Neuron (in vitro differentiated cells): Measurements from ENCODE around the gene NTSR1.

Source experiments
- H2AFZ ChIP-seq: one replicate; pipeline ENCODE4 v1.6.1; 2013; ENCODE audit warnings: low read depth, mild to moderate bottlenecking, inconsistent platforms, low read length, moderate library complexity
- H3K27me3 ChIP-seq: one replicate; pipeline ENCODE4 v1.6.1; 2013; ENCODE audit warnings: low read length; ENCODE audit not compliant: insufficient read depth
- H3K36me3 ChIP-seq: one replicate; pipeline ENCODE4 v1.6.1; 2013; ENCODE audit warnings: low read length; ENCODE audit not compliant: insufficient read depth
- H3K4me1 ChIP-seq: one replicate; pipeline ENCODE4 v1.6.1; 2013; ENCODE audit warnings: low read length; ENCODE audit not compliant: insufficient read depth
- H3K4me3 ChIP-seq: 2 replicates; pipeline ENCODE4 v1.5.1; 2013; ENCODE audit warnings: mild to moderate bottlenecking, low read length, moderate library complexity
- H3K9me3 ChIP-seq: one replicate; pipeline ENCODE4 v1.6.1; 2013; ENCODE audit warnings: low read length

Gene NTSR1

DNA sequence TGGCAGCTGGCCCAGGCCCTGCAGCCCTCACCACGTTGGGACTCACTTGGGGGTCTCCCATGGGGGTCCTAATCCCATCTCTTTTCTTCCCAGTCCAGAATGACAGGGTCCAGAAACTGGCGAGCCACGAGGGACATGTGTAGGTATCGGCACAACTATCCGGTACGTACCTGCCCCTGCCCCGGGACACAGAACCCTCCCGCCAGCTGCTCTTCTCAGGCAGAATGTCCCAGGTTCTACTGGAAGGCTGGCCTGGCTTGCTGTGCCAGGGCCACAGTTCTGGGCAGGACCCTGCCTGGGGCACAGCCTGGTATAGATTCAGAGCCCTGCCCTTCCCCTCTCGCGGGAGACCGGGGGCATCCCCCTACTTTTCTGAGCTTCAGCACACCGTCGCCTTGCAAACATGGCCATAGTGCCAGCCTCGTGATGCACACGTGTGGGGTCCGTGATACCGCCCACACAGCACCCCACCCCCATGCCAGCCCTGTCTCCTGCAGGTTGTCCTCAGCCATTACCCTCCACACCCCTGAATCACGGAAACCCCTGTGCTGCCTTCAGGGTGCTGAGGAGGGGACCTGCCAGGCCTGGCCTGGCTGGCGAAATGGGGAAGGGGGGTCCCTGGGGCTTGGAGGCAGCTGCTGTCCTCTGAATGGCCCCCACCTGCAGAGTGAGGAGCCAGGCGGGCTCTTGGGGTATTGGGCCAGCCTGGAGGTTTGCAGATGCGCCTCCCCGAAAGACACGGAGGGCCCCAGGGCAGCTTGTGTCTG is 99.0 kb downstream of the NTSR1 start:
- peaks cover 15% of the 10 kb centered on the region for H3K4me1 ChIP-seq
- no peak overlapping the region for H3K4me3 ChIP-seq
- H3K36me3 ChIP-seq: peaks cover 30% of the 10 kb centered on the region
- no peaks in the 10 kb centered on the region for H3K27me3 ChIP-seq
- no peaks in the 10 kb centered on the region for H3K9me3 ChIP-seq
- H2AFZ ChIP-seq: no peak overlapping the region

DNA sequence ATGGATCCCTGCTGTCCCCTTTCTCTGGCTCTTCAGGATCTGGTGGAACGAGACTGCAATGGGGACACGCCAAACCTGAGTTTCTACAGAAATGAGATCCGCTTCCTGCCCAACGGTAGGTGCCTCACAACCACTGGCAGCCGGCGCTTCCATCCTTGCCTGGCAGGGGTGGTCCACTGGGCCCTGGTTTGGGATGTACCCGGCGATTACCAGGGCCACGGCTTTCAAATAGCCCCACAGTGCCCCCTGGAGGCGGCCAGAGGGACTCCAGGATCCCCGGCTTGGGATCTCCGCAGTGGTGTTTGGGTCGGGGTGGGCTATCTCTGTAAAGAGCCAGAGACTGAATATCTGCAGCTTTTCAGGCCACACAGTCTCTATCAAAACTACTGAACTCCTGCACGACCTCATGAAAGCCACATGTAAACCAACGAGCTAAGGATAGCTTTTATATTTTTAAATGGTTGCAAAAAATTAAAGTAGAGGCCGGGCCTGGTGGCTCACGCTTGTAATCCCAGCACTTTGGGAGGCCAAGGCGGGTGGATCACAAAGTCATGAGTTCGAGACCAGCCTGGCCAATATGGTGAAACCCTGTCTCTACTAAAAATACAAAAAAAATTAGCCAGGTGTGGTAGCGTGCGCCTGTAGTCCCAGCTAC is 99.7 kb downstream of the NTSR1 start:
- Histone ChIP-seq H3K4me1 (peaks cover 15% of the 10 kb centered on the region), H2AFZ (no peak overlapping the region), H3K36me3 (peaks cover 30% of the 10 kb centered on the region), H3K4me3 (no peak overlapping the region), H3K9me3 (no peaks in the 10 kb centered on the region), H3K27me3 (no peaks in the 10 kb centered on the region)

DNA sequence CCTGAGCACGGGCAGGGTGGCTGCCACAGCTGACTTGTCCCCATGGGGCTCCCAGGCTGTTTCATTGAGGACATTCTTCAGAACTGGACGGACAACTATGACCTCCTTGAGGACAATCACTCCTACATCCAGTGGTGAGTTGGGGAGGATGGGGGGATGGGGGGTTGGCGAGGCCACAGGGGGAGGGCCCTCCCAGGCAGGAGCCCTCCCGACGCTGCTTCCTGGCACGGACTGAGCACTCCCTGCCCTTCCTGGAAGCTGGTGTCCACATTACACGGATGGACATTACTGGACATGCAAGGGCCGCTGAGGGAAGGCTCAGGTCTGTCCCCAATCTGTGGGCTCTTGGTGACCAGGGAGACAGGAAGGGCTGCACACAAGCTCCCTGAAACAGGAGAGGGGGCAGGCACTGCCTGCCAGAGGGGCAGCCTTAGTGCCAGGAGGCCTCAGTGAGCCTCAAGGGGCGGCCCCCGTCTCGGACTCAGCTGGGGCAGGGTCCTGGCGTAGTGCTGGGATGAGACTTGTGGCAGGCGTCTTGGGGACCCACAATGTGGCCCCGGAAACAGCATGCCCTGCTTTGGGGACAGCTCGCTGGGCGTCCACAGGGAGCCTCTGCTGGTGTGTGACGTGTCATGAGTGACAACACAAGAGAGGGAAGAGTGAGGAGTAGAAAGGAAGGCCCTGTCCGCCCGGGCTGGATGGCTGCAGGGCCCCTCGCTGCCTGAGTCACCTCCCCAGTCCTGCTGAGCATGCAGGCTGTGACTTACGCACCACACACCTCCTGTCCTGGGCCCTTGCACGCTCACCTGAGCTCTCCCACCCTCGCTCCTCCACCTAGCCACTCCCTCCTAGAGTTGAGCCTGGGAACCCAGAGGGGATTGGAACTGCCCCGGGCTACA is 101.1 kb downstream of the NTSR1 start:
- H2AFZ ChIP-seq: no peak overlapping the region
- no peak overlapping the region for H3K4me3 ChIP-seq
- H3K36me3 ChIP-seq: peaks cover 30% of the 10 kb centered on the region
- H3K27me3 ChIP-seq: no peaks in the 10 kb centered on the region
- H3K4me1 ChIP-seq: peaks cover 15% of the 10 kb centered on the region
- no peaks in the 10 kb centered on the region for H3K9me3 ChIP-seq

DNA sequence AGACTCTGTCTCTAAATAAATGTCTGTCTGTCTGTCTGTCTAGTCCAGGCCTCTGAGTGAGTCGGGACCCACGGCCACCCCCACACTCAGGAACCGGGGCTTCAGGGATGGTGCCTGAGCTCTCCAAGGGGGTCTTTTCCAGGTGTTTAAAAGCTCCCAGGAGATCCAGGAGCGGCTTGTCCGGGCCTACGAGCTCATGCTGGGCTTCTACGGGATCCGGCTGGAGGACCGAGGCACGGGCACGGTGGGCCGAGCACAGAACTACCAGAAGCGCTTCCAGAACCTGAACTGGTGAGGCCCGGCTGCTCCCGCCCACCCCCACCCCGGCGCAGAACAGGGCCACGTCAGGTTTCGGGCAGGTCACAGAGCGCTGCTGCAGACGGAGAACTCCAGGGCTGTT is 102.7 kb downstream of the NTSR1 start:
- H3K4me3 ChIP-seq: no peak overlapping the region
- H3K27me3 ChIP-seq: peaks cover 14% of the 10 kb centered on the region
- peaks cover 30% of the 10 kb centered on the region for H3K36me3 ChIP-seq
- H3K9me3 ChIP-seq: no peaks in the 10 kb centered on the region
- H3K4me1 ChIP-seq: peaks cover 12% of the 10 kb centered on the region
- H2AFZ ChIP-seq: no peak overlapping the region

DNA sequence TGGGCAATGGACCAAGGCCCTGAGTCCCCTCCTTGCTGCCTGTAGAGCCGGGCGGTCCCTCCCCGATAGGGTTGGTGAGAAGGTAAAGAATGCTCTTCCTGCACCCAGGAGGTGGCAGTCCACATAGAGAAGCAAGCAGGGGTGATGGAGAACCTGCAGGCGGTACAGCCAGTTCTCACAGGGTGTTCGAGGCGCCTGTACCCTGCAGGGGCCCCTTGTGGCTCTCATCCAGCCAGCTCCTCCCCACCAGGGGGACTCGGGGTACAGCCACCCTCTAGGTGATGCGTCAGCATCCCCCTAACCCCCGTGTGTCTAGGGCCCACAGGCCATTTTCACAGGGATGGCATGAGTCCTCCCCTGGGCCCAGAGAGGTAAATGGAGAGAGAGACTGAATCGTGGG is 103.1 kb downstream of the NTSR1 start:
- Histone ChIP-seq H3K4me3 (no peak overlapping the region), H3K9me3 (no peaks in the 10 kb centered on the region), H3K36me3 (peaks cover 30% of the 10 kb centered on the region), H3K27me3 (peaks cover 18% of the 10 kb centered on the region), H2AFZ (no peak overlapping the region), H3K4me1 (peaks cover 11% of the 10 kb centered on the region)
